Measurements from ENCODE around the gene TPCN1.
"Not testable (repeated sequence)": the region's sequence is repeated elsewhere in the genome, so short reads cannot be mapped to it uniquely, and the experiment has no call there.

Gene TPCN1

GRCh38 chr12:113196990-113197389, 24.3 kb upstream of the TPCN1 start:
- DNase-seq (ENCODE audit: low read depth): peak; percentile 57

- no peak for DNase-seq (ENCODE audit: low read depth)
These were observed 23.7 kb upstream of the TPCN1 start for GRCh38 chr12:113197518-113198077.

DNA sequence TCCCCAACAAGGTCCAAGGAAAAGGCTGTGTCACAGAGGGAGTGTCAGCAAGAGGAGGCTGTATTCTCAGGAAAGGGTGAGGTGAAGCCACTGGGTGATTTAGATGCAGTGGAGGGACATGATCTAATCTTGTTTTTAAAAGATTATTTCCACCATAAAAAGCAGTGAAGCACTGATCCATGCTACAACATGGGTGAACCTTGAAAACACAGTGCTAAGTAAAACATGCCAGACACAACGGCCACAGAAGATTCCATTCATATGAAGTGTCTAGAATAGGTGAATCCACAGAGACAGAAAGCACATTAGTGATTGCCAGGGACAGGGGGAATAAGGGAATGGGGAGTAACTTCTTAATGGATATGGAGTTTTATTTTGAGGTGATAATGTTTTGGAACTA, 23.0 kb upstream of the TPCN1 start:
- no peak for DNase-seq (ENCODE audit: low read depth)

GRCh38 chr12:113200021-113200797, 21.1 kb upstream of the TPCN1 start:
- DNase-seq (ENCODE audit: low read depth): no peak

DNA sequence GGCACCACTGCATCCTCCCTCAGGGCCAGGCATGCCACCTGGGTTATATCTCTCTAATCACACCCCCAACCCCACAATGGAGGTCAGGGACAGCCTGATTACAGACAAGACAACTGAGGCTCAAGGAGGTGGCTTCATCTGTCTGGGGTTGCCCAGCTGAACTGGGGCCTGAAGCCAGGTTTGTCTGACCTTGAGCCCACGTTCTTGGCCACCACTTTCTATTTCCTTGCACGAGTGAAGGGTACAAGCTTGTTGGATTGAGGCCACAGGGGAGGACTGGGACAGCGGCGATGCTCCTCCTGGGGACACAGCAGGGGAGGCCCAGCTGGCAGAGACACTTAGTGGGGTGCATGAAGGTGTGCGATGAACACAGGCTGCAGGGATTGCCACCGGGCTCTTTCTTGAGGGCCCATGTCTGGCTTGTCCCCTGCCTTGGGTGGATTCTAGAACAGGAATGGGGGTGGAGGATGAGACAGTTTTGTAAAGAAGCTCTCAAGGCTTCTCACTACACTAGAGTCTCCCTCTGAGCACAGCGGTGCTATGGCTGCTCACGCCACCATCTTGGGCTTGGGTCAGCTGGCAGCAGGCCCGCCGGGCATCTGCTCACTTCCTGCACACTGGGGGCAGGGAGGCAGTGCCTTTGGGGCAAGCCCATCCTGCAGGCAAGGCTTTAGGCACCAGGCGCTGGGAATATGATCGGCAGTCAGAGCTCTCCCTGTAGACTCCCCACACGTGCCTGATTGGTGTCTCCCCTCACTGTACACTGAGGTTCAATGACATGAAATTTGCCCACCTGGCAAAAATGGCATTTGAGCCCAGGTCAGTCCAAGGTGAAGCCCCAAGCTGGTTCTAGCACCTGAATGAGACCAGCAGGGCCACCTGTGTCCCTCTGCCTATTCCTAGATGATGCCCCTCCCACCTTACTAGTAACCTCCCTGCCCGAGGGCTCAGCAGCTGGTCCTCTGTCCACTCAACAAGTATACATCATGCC, 19.8 kb upstream of the TPCN1 start:
- DNase-seq (ENCODE audit: low read depth): no peak

DNA sequence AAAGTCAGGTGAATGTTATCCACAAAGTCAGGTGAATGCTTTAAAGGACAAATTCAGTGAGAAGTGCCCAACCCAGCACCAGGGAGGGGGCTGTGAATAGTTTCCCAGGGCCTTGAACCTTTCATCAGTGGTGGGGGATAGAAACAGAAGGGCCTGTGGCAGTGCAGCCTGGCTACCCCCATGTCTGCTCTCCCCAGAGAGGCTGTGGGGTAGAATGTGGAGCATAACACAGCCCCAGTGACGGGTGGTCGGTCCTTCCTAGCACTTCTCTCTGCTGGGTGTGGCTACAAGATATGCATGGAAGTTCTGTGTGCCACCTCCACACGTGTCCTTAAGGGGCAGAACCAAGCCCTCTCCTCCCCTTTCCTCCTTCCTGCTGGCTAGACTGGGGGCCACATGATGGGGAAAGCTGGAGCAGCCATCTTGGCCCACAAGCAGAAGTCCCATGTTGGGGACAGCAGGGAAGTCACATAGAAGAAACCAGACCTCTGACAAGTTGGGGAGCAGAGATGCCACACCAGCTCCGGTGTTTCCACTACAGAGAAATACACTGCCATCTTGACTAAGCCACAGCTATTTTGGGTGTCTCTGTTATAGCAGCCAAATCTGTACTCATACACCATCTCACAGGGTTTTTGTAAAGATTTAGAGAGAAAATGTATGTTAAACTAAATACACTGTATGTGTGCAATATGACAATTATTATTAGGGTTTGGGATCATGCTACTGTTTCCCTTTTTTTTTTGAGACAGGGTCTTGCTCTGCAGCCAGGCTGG, 18.8 kb upstream of the TPCN1 start:
- DNase-seq (ENCODE audit: low read depth): no peak

DNA sequence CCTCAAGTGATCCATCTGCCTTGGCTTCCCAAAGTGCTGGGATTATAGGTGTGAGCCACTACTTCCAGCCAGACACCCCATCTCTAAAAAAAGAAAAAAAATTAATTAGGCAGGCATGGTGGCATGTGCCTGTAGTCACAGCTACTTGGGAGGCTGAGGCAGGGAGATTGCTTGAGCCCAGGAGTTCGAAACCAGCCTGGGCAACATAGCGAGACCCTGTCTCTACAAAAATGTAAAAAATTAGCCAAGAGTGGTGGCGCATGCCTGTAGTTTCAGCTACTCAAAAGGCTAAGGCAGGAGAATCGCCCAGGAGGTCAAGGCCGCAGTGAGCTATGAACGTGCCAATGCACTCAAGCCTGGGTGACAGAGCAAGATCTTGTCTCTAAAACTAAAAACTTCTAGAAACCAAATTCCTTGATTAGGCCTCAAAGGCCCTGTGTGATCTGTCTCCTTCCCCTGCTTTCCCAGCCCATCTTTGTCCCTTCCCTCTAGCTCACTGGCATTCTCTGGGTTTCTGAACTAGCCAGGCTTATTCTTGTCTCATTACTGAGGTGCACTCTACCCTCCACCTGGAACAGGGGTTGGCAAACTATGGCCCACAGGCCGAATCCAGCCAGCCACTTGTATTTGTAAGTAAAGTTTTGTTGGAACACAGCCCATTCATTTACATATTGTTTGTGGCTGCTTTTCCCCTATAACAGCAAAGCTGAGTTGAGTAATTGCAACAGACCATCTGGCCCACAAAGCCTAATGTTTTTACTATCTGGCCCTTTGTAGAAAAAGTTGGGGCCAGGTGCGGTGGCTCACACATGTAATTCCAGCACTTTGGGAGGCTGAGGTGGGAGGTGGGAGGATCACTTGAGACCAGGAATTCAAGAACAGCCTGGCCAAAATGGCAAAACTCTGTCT, 17.2 kb upstream of the TPCN1 start:
- no peak for DNase-seq (ENCODE audit: low read depth)

DNA sequence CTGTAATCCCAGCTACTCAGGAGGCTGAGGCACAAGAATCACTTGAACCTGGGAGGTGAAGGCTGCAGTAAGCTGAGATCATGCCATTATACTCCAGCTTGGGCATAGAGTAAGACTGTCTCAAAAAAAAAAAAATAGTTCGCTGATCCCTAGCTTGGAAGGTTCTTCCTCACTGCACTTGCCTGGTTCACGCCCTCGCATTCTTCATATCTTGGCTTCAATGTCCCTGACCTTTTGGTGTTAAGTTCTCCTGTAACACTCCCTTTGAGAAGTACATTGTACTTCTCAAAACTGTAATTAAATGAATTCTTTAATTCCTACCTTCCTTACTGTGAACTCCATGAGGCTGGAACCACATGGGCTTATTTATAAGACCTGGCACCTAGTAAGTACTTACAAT, 16.5 kb upstream of the TPCN1 start:
- DNase-seq (ENCODE audit: low read depth): no peak

GRCh38 chr12:113206802-113207201, 14.5 kb upstream of the TPCN1 start:
- not testable (repeated sequence) for DNase-seq (ENCODE audit: low read depth)

- no peak for DNase-seq (ENCODE audit: low read depth)
These were observed 13.6 kb upstream of the TPCN1 start for GRCh38 chr12:113207613-113208040.

DNA sequence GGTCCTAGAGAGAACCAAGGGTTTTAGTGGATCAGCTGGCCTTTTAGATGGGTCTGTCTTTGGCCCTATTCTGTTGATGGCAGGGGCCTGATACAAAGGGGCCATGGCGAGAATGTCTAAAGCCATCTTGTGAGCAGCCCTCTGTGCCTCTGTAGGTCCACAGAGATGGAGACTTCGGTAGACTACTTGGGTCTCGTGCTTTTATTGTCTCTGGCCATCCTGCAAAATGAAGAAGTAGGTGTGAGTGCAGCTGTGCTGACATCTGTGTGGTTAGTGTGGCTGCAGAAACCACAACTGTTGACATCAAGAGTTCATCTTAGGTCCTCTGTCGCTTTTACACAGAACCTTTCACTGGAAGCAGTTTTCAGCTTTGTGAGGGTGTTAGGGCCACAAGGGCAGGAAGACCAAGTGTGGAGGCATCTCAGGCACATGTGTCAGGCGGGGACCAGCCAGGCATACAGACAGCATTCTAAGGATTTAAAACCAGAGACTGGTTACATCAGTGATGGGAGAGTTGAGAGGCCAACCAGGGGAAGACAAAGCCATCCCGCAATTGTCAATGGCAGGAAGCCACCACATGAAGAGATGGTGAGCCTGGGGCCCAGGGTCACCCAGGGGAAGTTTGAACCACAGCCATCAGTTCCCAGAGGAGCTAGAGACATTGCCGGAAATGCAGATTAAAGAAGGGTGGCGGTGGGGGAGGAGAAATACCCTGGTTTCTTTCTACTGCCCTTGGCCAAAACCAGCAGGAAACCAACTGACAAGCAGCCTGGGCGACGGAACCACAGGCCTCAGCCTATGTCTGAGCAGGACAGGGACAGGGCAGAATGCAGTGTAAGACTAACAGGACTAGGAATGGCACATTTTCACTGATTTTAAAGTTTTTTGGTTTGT, 13.0 kb upstream of the TPCN1 start:
- peak; percentile 84 for DNase-seq (ENCODE audit: low read depth)

DNA sequence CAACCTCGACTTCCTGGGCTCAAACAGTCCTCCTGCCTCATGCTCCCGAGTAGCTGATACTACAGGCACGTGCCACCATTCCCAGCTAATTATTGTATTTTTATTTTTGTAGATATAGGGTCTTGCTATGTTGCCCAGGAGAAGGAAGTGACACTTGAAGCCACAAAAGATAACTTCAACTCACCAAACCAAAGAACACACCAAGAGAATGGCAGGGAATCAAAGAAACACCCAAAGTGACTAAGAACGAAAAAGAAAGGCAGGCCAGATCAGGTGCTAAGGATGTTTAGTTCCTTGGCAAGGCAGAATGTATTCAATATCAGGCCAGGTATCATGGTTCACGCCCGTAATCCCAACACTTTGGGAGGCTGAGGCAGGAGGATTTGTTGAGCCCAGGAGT, 10.1 kb upstream of the TPCN1 start:
- DNase-seq (ENCODE audit: low read depth): no peak

GRCh38 chr12:113214895-113215400, 6.3 kb upstream of the TPCN1 start:
- DNase-seq (ENCODE audit: low read depth): no peak

GRCh38 chr12:113216027-113216426, 5.2 kb upstream of the TPCN1 start:
- no peak for DNase-seq (ENCODE audit: low read depth)

GRCh38 chr12:113220593-113221180, 577 bp upstream of the TPCN1 start:
- no peak for DNase-seq (ENCODE audit: low read depth)

DNA sequence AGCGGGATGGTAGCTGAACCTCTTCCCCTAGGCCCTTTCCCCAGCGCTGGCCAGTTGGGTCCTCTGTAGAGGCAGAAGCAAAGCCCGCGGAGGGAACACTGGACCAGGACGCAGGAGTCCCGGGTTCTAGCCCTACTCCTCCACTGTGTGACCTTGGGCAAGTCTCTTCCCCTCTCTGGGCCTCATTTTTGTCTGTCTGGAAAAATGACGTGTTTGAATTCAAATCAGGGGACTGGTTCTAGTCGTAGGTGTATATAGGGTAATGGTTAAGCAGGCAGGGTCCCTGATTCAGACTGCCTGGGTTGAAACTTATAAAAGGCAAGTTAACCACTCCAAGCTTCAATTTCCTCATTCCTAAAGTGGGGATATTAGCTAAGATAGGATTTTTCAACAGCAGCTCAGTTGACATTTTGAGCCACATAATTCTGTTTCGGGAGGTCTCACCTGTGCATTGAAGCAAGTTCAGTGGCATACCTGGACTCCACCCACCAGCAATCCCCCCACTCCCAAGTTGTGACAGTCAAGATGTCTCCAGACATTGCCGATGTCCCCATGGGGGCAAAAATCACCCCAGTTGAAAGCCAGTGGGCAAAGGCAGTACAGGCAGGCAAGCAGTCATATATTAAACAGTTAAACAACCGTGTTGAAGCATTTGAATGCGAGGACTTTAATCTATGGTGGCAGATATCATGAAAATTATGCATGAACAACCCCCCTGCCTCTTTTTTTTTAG, 899 bp downstream of the TPCN1 start:
- no peak for DNase-seq (ENCODE audit: low read depth)

DNA sequence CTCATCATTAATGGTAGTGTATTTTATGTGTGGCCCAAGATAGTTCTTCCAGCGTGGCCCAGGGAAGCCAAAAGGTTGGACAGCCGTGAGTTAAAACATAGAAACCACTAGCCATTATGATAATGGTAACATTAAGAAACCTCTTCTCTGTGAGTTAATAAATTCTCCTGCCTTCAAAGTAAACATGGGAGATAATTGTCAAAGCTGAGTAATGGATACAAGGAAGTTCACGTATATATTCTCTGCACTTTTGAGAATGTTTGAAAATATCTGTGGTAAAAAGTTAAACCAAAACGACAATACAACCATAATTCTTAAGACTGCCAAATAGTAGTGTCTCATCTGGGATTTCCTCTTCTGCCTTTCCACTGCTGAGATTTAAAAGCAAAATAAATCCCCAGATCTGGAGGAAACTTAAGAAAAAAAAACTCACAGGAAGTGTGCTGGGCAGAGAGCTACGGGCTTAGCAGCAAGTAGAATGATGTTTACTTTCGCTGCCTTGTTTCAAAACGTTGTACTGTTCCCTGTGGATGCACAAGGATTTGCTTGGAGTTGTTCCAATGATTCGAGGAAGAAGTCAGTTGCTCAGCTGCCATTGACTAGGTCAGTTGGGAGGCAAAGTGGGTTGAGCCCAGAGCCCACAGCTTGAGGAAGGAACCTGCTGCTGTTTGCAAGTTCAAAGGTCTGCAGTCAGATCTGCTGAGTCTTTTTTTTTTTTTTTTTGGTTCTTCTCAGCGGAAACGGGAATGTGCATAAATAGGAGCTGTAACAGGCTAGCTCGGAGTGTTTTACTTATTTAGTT, 1.7 kb downstream of the TPCN1 start:
- DNase-seq (ENCODE audit: low read depth): no peak

DNA sequence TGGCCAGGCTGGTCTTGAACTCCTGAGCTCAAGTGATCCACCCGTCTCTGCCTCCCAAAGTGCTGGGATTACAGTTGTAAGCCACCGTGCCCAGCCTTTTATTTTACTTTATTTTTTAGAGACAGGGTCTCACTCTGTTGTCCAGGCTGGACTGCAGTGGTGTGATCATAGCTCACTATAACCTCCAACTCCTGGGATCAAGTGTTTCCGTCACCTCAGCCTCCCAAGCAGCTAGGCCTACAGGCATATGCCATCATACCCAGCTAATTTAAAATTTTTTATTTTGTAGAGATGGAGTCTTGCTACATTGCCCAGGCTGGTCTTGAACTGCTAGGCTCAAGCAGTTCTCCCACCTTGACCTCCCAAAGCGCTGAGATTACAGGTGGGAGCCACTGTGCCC, 3.7 kb downstream of the TPCN1 start:
- DNase-seq (ENCODE audit: low read depth): no peak
